ENCODE measurements around the gene PREX1. TPM values are rescaled to one million over a fixed set of nuclear protein-coding genes. Genes with fewer than 3 reads are reported as not detected.

The PREX1 gene
- total RNA-seq, 1 donor from 2014 or later, result 66.0 TPM

DNA sequence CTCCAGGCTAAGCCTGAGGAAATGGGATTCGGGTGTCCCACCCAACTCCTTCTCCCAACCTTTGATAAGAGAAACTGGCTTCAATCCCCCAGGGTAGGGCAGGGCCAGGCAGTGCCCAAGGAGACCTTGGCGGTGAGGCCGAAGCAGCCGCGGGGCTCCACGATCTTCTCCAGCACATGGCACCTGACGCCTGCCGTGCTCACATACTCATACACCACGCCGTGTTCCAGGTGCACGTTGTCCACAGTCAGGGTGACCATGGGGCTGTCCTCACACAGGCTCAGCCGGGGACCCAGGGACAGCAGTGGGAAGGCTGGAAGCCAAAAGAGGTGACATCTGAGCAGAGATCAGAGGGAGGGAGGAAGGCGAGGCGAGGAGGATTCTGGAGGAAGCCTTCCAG is 176.5 kb downstream of the PREX1 start:
- Histone ChIP-seq H3K27ac (no peak overlapping the region), H3K27me3 (no peaks in the 10 kb centered on the region), H3K4me3 (no peak overlapping the region), H3K9me3 (no peaks in the 10 kb centered on the region), H3K36me3 (peaks cover 78% of the 10 kb centered on the region), H3K4me1 (no peaks in the 10 kb centered on the region)
- DNase-seq (no peak), ATAC-seq (no peak)
- TF ChIP-seq CTCF (IDR thresholded peaks at IDR 0.05), result no peak
- intact Hi-C loops (cut with DNase I), result no loop called here

DNA sequence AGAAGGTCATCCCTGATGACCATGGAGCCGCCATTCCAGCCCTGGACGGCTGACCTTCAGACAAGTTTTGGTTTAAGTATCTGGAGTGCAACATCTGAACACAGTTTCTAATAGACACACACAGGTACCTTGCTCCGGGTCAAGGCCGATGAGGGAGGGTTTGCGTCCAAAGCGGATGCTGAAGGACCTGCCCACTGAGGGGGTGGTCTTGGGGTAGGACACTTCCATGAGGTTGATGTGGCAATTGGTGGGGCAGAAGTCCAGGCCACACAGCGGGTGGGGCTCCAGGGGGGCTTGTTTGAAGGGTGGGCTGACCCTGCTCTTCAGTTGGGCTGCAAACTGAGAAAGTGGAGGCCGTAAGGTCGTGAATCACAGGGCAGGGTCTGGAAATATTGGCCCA is 177.9 kb downstream of the PREX1 start:
- Histone ChIP-seq H3K27ac (no peak overlapping the region), H3K9me3 (no peaks in the 10 kb centered on the region), H3K4me1 (no peaks in the 10 kb centered on the region), H3K27me3 (no peaks in the 10 kb centered on the region), H3K36me3 (peaks cover 82% of the 10 kb centered on the region), H3K4me3 (no peak overlapping the region)
- no peak for DNase-seq
- ATAC-seq, result no peak
- intact Hi-C loops (cut with DNase I), result no loop called here
- no peak for TF ChIP-seq CTCF (IDR thresholded peaks at IDR 0.05)

GRCh38 chr20:48649104-48649626 is 178.6 kb downstream of the PREX1 start:
- H3K4me1 ChIP-seq, result no peaks in the 10 kb centered on the region
- intact Hi-C loops (cut with DNase I), result no loop called here
- H3K36me3 ChIP-seq, result peaks cover 81% of the 10 kb centered on the region
- DNase-seq (no peak), ATAC-seq (no peak)
- TF ChIP-seq CTCF (IDR thresholded peaks at IDR 0.05), result no peak
- H3K27ac ChIP-seq, result no peak overlapping the region
- no peak overlapping the region for H3K4me3 ChIP-seq
- no peaks in the 10 kb centered on the region for H3K9me3 ChIP-seq
- H3K27me3 ChIP-seq, result no peaks in the 10 kb centered on the region

DNA sequence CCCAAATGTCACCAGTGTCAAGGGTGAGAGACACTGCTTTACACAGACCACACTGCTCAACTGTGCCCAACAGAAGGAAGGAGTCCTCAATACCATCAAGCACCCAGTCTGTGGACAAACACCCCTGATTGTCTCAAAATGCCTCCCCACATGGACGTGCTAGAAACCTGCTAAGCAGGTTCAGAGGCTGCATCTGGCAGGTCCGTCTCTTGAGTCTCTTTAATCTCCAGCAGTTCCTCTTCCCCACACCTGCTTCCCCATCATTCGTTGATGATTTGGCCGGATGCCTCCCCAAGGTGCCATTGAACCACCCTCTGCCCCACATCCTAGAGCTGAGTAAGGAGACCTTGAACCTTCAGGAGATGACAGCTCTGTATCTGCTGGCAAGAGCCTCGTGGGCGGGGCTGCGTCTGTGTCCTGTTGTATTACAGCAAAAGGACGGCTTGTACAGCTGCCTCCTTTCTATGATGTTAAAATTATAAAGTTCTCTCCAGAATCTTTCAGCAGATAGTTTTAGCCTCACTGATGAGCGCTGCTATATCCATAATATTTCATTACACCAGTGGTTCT is 179.2 kb downstream of the PREX1 start:
- H3K9me3 ChIP-seq, result no peaks in the 10 kb centered on the region
- ATAC-seq (no peak), DNase-seq (no peak)
- no peak for TF ChIP-seq CTCF (IDR thresholded peaks at IDR 0.05)
- H3K27ac ChIP-seq, result no peak overlapping the region
- H3K36me3 ChIP-seq, result peaks cover 75% of the 10 kb centered on the region
- H3K27me3 ChIP-seq, result no peaks in the 10 kb centered on the region
- H3K4me1 ChIP-seq, result no peaks in the 10 kb centered on the region
- intact Hi-C loops (cut with DNase I), result no loop called here
- no peak overlapping the region for H3K4me3 ChIP-seq

DNA sequence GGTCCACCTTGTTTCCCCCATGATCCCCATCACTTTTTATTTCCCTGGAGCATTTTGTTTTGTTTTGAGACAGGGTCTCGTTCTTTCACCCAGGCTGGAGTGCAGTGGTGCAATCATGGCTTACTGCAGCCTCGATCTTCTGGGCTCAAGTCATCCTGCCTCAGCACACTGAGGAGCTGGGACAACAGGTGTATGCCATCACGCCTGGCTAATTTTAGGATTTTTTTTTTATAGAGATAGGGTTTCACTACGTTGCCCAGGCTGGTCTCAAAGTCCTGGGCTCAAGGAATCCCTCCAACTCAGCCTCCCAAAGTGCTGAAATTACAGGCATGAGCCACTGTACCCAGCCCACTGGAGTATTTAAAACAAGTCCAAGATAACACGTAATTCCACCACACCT is 179.9 kb downstream of the PREX1 start:
- Histone ChIP-seq H3K27ac (no peak overlapping the region), H3K4me1 (no peaks in the 10 kb centered on the region), H3K4me3 (no peak overlapping the region), H3K36me3 (peaks cover 76% of the 10 kb centered on the region), H3K27me3 (no peaks in the 10 kb centered on the region), H3K9me3 (no peaks in the 10 kb centered on the region)
- intact Hi-C loops (cut with DNase I), result no loop called here
- no peak for TF ChIP-seq CTCF (IDR thresholded peaks at IDR 0.05)
- no peak for DNase-seq
- no peak for ATAC-seq

GRCh38 chr20:48645666-48646065 is 182.1 kb downstream of the PREX1 start:
- H3K9me3 ChIP-seq, result no peaks in the 10 kb centered on the region
- DNase-seq (no peak), ATAC-seq (no peak)
- no peaks in the 10 kb centered on the region for H3K4me1 ChIP-seq
- intact Hi-C loops (cut with DNase I), result no loop called here
- H3K27ac ChIP-seq, result no peak overlapping the region
- H3K36me3 ChIP-seq, result peaks cover 72% of the 10 kb centered on the region
- H3K4me3 ChIP-seq, result no peak overlapping the region
- no peak for TF ChIP-seq CTCF (IDR thresholded peaks at IDR 0.05)
- H3K27me3 ChIP-seq, result no peaks in the 10 kb centered on the region

All from upper lobe of right lung (tissue), 1 donor.